SK-N-SH (cell line): Measurements from ENCODE around the gene CAPG. TPM values are rescaled to one million over a fixed set of nuclear protein-coding genes. Genes with fewer than 3 reads are reported as not detected.

ENCODE experiments used
- CTCF ChIA-PET: fragments of 300-600, 350-600 bp; formaldehyde crosslinking; extraction: SDS; loops from one replicate; lab custom pipeline; 2021; lab: Yijun Ruan, JAX
- POLR2A ChIA-PET: fragments of 350-600 bp; sonication (Branson Sonifier 250); formaldehyde crosslinking; extraction: SDS; loops from one replicate; lab custom pipeline; 2020; ENCODE audit warnings: antibody characterized with exemption, inconsistent platforms; lab: Yijun Ruan, JAX
- DNase-seq: peaks from one replicate; pipeline ENCODE4 v3.0.0; 2012
- H2AFZ ChIP-seq: fragments of 200-600 bp; sonication (generic); 2 replicates; pipeline ENCODE4 v1.8.1; 2016; ENCODE audit warnings: antibody characterized with exemption, mild to moderate bottlenecking, low read depth
- H3F3A ChIP-seq: fragments of 200-600 bp; sonication (generic); replicated peaks from 2 replicates; pipeline ENCODE3; 2016; ENCODE audit warnings: antibody characterized with exemption, mild to moderate bottlenecking; ENCODE audit not compliant: insufficient read depth
- H3K27ac ChIP-seq, 2 experiments: fragments of 200-500 bp in 1 of 2; fragments of 200-600 bp in 1 of 2; sonication (Bioruptor generic) in 1 of 2; sonication (generic), shearing (Covaris generic) in 1 of 2; 2 replicates each; pipeline versions ENCODE4 v1.5.1 to v1.6.1; 2014 to 2016; ENCODE audit warnings: low read depth in 2 of 2, inconsistent platforms in 1 of 2, low read length in 1 of 2, mild to moderate bottlenecking in 1 of 2, mixed read lengths in 1 of 2
- H3K27me3 ChIP-seq: fragments of 200-600 bp; sonication (generic), shearing (Covaris generic); 2 replicates; pipeline ENCODE4 v1.6.1; 2016; ENCODE audit warnings: mixed run types; ENCODE audit not compliant: insufficient read depth
- H3K36me3 ChIP-seq, 2 experiments: fragments of 200-500 bp in 1 of 2; fragments of 200-600 bp in 1 of 2; sonication (Bioruptor generic) in 1 of 2; sonication (generic) in 1 of 2; replicated peaks in 1 of 2; 2 replicates each; pipeline versions ENCODE3 to v1.5.1; 2014 to 2016; ENCODE audit warnings: low read length in 1 of 2, mild to moderate bottlenecking in 1 of 2; ENCODE audit not compliant: insufficient read depth in 2 of 2, control insufficient read depth in 1 of 2
- H3K4me1 ChIP-seq, 2 experiments: fragments of 200-500 bp in 1 of 2; fragments of 200-600 bp in 1 of 2; sonication (Bioruptor generic) in 1 of 2; sonication (generic), shearing (Covaris generic) in 1 of 2; 2 replicates each; pipeline versions ENCODE4 v1.5.1 to v1.6.1; 2014 to 2016; ENCODE audit warnings: low read depth in 1 of 2, low read length in 1 of 2, mixed run types in 1 of 2; ENCODE audit not compliant: insufficient read depth in 2 of 2, control insufficient read depth in 1 of 2
- H3K4me2 ChIP-seq: fragments of 200-600 bp; sonication (generic), shearing (Covaris generic); 2 replicates; pipeline ENCODE4 v1.6.1; 2017; ENCODE audit warnings: mixed run types
- H3K4me3 ChIP-seq, 2 experiments: fragments of 200-500 bp in 1 of 2; fragments of 200-600 bp in 1 of 2; sonication (Bioruptor generic) in 1 of 2; sonication (generic), shearing (Covaris generic) in 1 of 2; 2 replicates each; pipeline versions ENCODE4 v1.5.1 to v1.8.1; 2014 to 2016; ENCODE audit warnings: low read depth in 2 of 2, inconsistent platforms in 1 of 2, low read length in 1 of 2, mild to moderate bottlenecking in 1 of 2, mixed read lengths in 1 of 2, moderate library complexity in 1 of 2
- H3K79me2 ChIP-seq: fragments of 200-600 bp; sonication (generic); 2 replicates; pipeline ENCODE4 v1.8.1; 2017; ENCODE audit warnings: mild to moderate bottlenecking; ENCODE audit not compliant: insufficient read depth
- H3K9ac ChIP-seq: fragments of 200-600 bp; sonication (generic); 2 replicates; pipeline ENCODE4 v1.6.1; 2017; ENCODE audit warnings: mixed run types
- H3K9me2 ChIP-seq: fragments of 200-600 bp; sonication (generic); 2 replicates; pipeline ENCODE4 v1.6.1; 2017; ENCODE audit warnings: mixed run types
- H3K9me3 ChIP-seq: fragments of 200-600 bp; sonication (generic); 2 replicates; pipeline ENCODE4 v1.6.1; 2017; ENCODE audit warnings: mixed run types, mild to moderate bottlenecking, moderate library complexity
- H4K20me1 ChIP-seq: fragments of 200-600 bp; sonication (generic); 2 replicates; pipeline ENCODE4 v1.6.1; 2017; ENCODE audit warnings: mild to moderate bottlenecking, mixed run types; ENCODE audit not compliant: insufficient read depth
- ELF1 ChIP-seq: IDR thresholded peaks from 2 replicates; pipeline ENCODE4 v1.4.0; 2012
- FOXM1 ChIP-seq: IDR thresholded peaks from 2 replicates; pipeline ENCODE4 v1.4.0; 2012; ENCODE audit warnings: low read depth, mild to moderate bottlenecking
- IRF3 ChIP-seq: fragments of 150-350 bp; IDR thresholded peaks from 2 replicates; pipeline ENCODE4 v1.6.1; 2016; ENCODE audit warnings: mild to moderate bottlenecking, low read depth, low read length
- JUND ChIP-seq: IDR thresholded peaks from 2 replicates; pipeline ENCODE4 v1.4.0; 2012
- MEF2A ChIP-seq: IDR thresholded peaks from 2 replicates; pipeline ENCODE4 v1.4.0; 2012; ENCODE audit warnings: low read depth, borderline replicate concordance
- RCOR1 ChIP-seq: fragments of 150-350 bp; IDR thresholded peaks from 2 replicates; pipeline ENCODE4 v1.6.1; 2017; ENCODE audit warnings: antibody characterized with exemption, low read length
- TCF12 ChIP-seq: IDR thresholded peaks from 2 replicates; pipeline ENCODE4 v1.4.0; 2012
- YY1 ChIP-seq: IDR thresholded peaks from 2 replicates; pipeline ENCODE4 v1.4.0; 2012; ENCODE audit warnings: low read depth, mild to moderate bottlenecking
- ZBTB33 ChIP-seq: IDR thresholded peaks from 2 replicates; pipeline ENCODE4 v1.4.0; 2012; ENCODE audit warnings: low read depth, borderline replicate concordance
- WGBS: methylation state at CpG from one replicate; pipeline ENCODE4 v1.1.6; 2017; ENCODE audit warnings: low lambda C conversion rate; 5-methylcytosine and 5-hydroxymethylcytosine counted together
- polyA plus RNA-seq, 3 experiments: library from polyadenylated mRNA; depleted of rRNA; stranded (reverse); fragments of >200 nt; gene quantifications; 2 replicates each; pipeline ENCODE4 v1.2.3, GENCODE V29; 2012

The CAPG gene
- polyA plus RNA-seq, 1 of the 3 experiments (the other 2 are of a cell fraction), result 1.2 TPM

GRCh38 chr2:85453571-85453970 is 43.4 kb upstream of the CAPG start:
- TF ChIP-seq RCOR1, result no peak
- TF ChIP-seq JUND, result no peak
- TF ChIP-seq FOXM1, result no peak
- no peak for TF ChIP-seq YY1
- Histone ChIP-seq H3K9me2 (no peaks in the 10 kb centered on the region), H3K27me3 (no peaks in the 10 kb centered on the region), H3K4me2 (no peak overlapping the region), H3K79me2 (no peaks in the 10 kb centered on the region), H3F3A (no peaks in the 10 kb centered on the region), H3K36me3 (no peaks in the 10 kb centered on the region), H3K4me1 (no peaks in the 10 kb centered on the region; a peak in 1 of 4 replicates), H4K20me1 (no peaks in the 10 kb centered on the region), H3K27ac (no peak overlapping the region), H2AFZ (no peak overlapping the region), H3K9me3 (no peaks in the 10 kb centered on the region), H3K9ac (no peak overlapping the region), H3K4me3 (no peak overlapping the region)
- ChIA-PET CTCF (interaction anchor here (1.2 kb wide), 1 partner anchor 70 kb away, joined by 4 read pairs; no protein-coding TSS in a partner anchor), POLR2A (no interaction called here)
- no peak for DNase-seq
- WGBS, result 96% methylated on average over 7 of the region's 7 CpGs

- H3K27me3 ChIP-seq, result no peaks in the 10 kb centered on the region
- CTCF ChIA-PET, result no interaction called here
- TF ChIP-seq ELF1, result no peak
- TF ChIP-seq ZBTB33, result no peak
- no peak for TF ChIP-seq MEF2A
- TF ChIP-seq FOXM1, result no peak
- no peak for TF ChIP-seq TCF12
- H3K9ac ChIP-seq, result no peak overlapping the region
- no peaks in the 10 kb centered on the region for H3K79me2 ChIP-seq
- 71% methylated on average over 1 of the region's 1 CpG for WGBS
- H2AFZ ChIP-seq, result no peak overlapping the region
- peaks cover 0 to 3% of the 10 kb centered on the region in 2 experiments; a peak in 1 of 4 replicates for H3K4me1 ChIP-seq
- H3K9me3 ChIP-seq, result no peaks in the 10 kb centered on the region
- H3K27ac ChIP-seq, result no peak overlapping the region
- no peaks in the 10 kb centered on the region for H4K20me1 ChIP-seq
- no peak overlapping the region for H3K4me2 ChIP-seq
- no peaks in the 10 kb centered on the region for H3F3A ChIP-seq
- DNase-seq, result no peak
- POLR2A ChIA-PET, result interaction anchor here (0.7 kb wide), 1 partner anchor 10 kb away, joined by 3 read pairs; no protein-coding TSS in a partner anchor
- no peaks in the 10 kb centered on the region for H3K9me2 ChIP-seq
- no peaks in the 10 kb centered on the region for H3K36me3 ChIP-seq
- no peak overlapping the region for H3K4me3 ChIP-seq
These were observed 42.1 kb upstream of the CAPG start for GRCh38 chr2:85452237-85452636.

GRCh38 chr2:85449214-85449588 is 39.0 kb upstream of the CAPG start:
- H3K9ac ChIP-seq, result no peak overlapping the region
- H3K4me3 ChIP-seq, result no peak overlapping the region
- WGBS, result 83% methylated on average over 7 of the region's 7 CpGs
- no peaks in the 10 kb centered on the region for H3K27me3 ChIP-seq
- H4K20me1 ChIP-seq, result no peaks in the 10 kb centered on the region
- CTCF ChIA-PET, result interaction anchor here (2.6 kb wide), 1 partner anchor 28 kb away, joined by 7 read pairs; no protein-coding TSS in a partner anchor
- no peak for DNase-seq
- peaks cover 2% of the 10 kb centered on the region for H3F3A ChIP-seq
- no peak overlapping the region for H3K4me2 ChIP-seq
- no peak overlapping the region for H3K27ac ChIP-seq
- POLR2A ChIA-PET, result no interaction called here
- no peaks in the 10 kb centered on the region for H3K9me2 ChIP-seq
- no peaks in the 10 kb centered on the region for H3K36me3 ChIP-seq
- H3K9me3 ChIP-seq, result no peaks in the 10 kb centered on the region
- H3K4me1 ChIP-seq, result peaks cover 18 to 33% of the 10 kb centered on the region in 2 experiments; a peak in 2 of 4 replicates
- no peak for TF ChIP-seq IRF3
- H3K79me2 ChIP-seq, result no peaks in the 10 kb centered on the region
- H2AFZ ChIP-seq, result no peak overlapping the region
